HEK293 (cell line): ENCODE measurements around the gene SLC34A3.

Experiments
- SALL2 ChIP-seq: fragments of 450-650 bp; formaldehyde crosslinking; IDR thresholded peaks from 2 replicates; pipeline ENCODE4 v1.5.0; 2017; ENCODE audit warnings: missing biosample characterization, mild to moderate bottlenecking, missing genetic modification characterization, borderline replicate concordance
- ZNF280D ChIP-seq: fragments of 450-650 bp; formaldehyde crosslinking; IDR thresholded peaks from 2 replicates; pipeline ENCODE4 v1.5.1; 2016; ENCODE audit warnings: missing biosample characterization, missing genetic modification characterization
- ZNF580 ChIP-seq: fragments of 450-650 bp; formaldehyde crosslinking; IDR thresholded peaks from 2 replicates; pipeline ENCODE4 v1.5.1; 2016; ENCODE audit warnings: missing biosample characterization, missing genetic modification characterization
- ZNF747 ChIP-seq: fragments of 450-650 bp; formaldehyde crosslinking; IDR thresholded peaks from 2 replicates; pipeline ENCODE4 v1.5.1; 2016; ENCODE audit warnings: missing biosample characterization, missing genetic modification characterization

GRCh38 chr9:137241490-137242268, 11.0 kb downstream of the SLC34A3 start:
- no peak for TF ChIP-seq ZNF747 (tag by site-specific recombination)
- no peak for TF ChIP-seq ZNF580 (tag by site-specific recombination)
- TF ChIP-seq ZNF280D (tag by site-specific recombination): no peak
- TF ChIP-seq SALL2 (tag by site-specific recombination): no peak
